ENCODE results near the gene UQCC2. TPM values are rescaled to one million over a fixed set of nuclear protein-coding genes. Genes with fewer than 3 reads are reported as not detected.

Gene UQCC2
- polyA plus RNA-seq, 3 donors: 58.5 to 68.6 (median 65.6) TPM

DNA sequence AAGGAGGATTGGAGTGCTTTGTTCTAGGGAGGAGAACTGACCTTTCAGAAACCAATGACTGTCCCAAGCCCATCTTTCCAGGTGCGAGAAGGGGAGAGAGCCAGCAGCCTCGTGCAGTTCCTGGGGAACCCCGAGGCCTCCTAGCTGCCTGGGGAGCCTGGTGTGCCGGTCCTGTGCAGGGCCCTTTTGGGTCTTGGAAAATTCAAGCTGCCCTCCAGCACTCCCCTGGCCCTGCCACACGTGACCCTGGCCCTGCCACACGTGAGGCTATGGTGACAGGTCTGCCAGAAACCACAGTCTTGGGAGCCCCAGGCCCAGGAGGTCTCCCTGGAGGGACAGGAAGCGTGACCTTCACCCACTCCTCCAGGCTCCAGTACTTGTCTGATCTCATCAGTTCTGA is 19.5 kb upstream of the UQCC2 start:
- no peak for DNase-seq (ENCODE audit: extremely low read depth in 1 of 11, low read depth in 9 of 11, low spot score in 4 of 11)

DNA sequence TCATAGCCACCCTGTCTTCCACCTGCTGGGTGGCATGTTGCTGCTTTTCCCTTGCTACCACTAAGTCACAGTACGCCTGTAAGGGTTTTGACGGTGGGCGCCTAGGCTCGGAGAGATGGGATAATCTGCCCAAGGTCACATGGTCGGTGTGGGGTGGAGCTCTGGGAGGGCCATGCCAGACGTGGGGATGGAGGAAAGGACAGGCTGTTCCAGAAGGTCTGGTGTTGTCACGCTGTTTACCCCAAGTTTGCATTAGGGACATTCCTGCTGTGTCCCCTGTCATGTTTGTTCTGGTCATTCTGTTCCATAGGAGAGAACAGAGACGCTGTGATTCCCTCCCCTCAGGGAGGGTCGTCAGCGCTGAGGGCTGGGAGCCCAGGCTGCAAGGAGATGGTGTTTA is 19.1 kb upstream of the UQCC2 start:
- DNase-seq (ENCODE audit: extremely low read depth in 1 of 11, low read depth in 9 of 11, low spot score in 4 of 11): no peak

DNA sequence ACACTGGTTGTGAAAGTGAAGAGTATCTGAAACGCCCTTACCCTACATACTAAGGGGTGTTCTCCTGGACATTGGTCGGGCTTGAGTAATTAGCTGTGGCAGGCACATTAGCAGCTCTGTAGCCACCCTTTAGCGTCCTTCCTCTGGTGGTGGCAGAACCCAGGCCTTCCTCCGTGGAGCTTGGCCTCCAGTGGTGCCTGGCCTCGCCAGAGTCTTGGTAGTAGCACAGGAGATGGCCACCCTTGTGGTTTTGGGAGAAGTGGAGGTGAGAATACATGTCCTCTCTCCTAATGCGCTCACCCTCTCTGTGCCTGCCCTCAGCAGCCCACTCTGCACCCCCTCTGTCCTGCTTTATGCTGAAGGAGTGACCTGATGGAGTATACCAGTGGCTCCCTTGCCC is 17.6 kb upstream of the UQCC2 start:
- no peak for DNase-seq (ENCODE audit: extremely low read depth in 1 of 11, low read depth in 9 of 11, low spot score in 4 of 11)

DNA sequence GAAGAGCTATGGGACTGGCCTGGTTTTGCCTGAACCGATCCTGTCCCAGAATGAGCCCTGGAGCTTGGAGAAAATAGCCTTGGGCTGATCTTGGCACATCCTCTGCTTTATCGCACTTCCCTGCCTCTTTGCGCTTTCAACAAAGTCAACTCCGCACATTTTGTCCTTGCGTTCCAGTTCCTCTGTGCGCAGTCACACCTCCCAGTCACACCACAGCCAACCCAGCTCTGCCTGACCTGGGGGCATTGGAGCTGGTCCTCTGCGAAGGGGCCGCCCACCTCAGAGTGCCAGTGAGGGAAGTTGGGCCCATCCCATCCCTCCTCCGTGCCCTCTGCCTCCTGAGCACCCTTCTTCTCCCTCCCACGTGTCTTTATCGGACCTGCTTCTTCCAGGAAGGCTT is 16.9 kb upstream of the UQCC2 start:
- no peak for DNase-seq (ENCODE audit: extremely low read depth in 1 of 11, low read depth in 9 of 11, low spot score in 4 of 11)

DNA sequence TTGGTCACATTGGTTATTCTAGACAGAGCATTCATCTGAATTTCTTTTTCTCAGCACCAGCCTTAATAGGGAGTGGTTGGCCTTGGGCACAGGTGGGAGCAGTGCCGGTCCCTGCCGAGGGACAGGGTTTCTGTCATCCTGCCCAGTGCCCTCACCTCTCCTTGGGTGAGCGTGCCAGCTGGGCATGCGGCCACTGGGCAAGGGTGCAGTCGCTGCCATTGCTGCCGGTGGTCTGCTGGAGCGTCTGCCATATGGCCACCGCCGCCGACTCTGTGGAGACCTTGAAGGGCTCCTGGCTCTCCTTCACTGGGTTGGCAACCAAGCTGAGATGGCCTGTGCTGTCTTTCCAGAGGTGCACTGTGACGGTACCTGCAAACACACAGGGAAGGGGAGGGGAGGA is 16.4 kb upstream of the UQCC2 start:
- no peak for DNase-seq (ENCODE audit: extremely low read depth in 1 of 11, low read depth in 9 of 11, low spot score in 4 of 11)

DNA sequence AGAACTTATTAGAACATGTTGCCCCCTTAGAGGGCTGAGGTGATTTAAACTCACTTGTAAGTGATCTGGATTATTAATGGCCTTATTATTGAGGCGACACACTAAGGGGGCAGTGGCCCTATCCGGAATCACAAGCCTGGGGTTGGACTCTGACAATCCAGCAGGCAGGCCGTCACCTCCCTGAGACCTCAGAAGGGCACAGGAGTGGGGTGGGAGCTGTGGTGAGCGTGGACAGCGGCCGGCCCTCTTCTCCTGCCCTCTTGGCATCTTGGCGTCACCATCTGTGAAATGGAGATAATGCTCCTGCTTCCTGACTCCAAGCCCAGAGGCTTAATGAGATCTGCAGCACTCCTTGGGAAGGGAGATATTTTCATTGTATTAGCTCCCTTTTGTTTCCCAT is 15.6 kb upstream of the UQCC2 start:
- DNase-seq (ENCODE audit: extremely low read depth in 1 of 11, low read depth in 9 of 11, low spot score in 4 of 11): no peak

DNA sequence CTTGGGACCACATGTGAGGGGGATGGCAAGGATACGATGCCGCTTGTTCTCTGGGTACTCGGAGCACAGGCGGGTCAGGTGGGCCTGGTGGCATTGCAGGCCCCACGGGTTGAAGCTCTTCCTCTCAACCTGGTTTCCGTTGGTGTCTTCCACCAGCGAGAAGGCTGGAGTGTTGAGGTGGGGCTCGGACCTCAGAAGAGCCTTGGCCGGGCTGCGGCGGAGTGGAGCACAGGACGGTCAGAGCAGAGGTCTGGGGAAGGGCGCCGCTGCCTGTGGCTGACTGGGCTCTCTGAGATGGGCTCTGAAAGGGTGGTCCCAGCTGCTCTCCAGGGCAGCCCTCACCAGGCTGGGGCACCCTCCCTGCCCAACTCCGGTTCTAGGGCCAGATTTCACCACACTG is 15.2 kb upstream of the UQCC2 start:
- DNase-seq (ENCODE audit: extremely low read depth in 1 of 11, low read depth in 9 of 11, low spot score in 4 of 11): no peak

DNA sequence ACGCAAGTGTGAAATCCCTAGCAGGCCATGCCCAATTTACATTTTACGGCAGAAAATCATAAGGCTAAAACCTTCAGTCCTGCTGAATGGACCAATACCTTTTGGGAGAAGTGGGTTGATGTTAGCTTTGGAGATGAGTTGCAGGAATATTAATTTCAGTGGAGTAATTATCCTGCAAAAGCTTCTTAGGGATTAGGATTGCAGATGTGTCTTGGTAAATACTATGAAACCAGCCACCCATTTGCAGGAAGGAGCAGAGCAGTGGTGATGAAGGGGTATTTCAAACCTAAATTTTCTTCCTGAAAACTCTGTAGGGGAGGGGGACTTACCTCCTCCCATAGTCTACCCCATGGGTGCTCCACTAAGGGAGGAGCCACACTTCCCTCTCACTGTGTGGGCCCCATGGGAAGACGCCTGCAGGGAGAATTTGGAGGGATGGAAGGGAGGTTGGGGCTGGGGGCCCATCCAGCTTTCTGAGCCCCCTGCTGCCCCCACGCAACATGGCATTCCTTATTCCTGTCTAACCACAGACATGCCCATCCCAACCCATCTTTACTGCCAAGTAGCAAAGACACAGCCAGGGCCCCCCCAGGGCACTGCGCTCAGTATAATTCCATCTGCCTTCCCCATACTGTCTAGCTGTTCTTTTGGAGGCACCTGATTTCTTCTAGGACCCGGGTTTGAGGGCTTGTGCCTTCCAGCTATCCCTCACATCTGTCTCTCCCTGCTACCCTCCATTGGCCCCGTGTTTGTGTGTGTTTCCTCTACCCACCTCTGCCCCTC is 14.6 kb upstream of the UQCC2 start:
- DNase-seq (ENCODE audit: extremely low read depth in 1 of 11, low read depth in 9 of 11, low spot score in 4 of 11): no peak

DNA sequence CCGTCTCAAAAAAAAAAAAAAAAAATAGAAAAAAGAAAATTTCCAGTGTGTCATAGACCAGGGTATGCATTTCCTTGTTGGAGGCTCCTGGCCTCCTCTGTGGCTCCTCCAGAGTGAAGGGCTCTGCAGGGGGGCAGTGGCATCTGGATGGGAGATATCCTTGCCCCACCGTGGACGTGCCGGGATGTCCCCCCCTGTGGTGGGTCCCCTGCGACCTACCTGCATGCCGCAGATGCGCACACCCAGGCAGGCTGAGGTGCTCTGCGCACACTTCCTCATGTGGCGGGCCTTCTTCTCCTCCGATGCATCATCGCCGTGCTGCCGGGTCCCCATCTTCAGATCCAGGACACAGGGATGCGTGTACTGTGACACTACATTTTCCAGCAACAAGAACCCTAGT is 13.7 kb upstream of the UQCC2 start:
- no peak for DNase-seq (ENCODE audit: extremely low read depth in 1 of 11, low read depth in 9 of 11, low spot score in 4 of 11)

DNA sequence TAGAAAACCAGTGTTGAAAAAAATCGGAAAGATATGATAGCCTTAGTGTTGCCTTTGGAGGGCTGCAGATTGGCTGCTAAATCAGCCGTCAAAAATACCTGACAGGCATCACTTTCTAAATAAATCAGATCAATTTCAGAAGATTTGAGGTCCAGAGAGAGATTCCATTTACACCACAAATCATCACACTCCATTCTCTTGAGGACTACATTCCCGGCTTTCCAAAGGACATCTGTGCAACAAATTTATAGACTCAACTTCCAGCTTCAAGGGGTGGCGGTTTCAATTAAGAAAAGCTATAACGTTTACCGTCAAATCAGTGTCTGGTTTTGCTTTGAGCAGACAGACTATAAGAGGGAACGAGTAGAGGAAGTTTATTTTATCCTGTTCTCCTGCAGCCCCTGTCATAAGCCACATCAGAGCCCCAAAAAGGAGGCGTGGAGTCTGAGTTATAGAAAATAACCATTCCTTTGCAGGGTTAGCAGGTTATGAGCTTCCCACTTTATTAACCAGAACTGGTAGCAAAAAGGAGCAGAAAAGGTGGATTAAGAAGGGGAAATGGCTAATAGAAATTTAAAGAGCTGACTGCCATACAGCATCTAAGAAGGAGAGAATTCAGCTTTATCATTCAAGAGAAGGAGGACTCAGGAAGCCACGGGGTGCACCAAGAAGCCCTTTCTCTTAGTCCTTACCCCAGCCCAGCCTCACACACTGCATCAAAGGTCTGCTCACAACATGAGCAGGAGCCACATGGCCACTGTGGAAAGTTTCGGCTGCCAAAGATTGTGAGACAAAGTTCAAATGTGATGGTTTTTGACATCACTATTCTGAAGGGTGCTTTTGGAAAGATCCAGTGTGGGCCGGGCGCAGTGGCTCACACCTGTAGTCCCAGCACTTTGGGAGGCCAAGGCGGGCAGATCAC is 12.9 kb upstream of the UQCC2 start:
- DNase-seq (ENCODE audit: extremely low read depth in 1 of 11, low read depth in 9 of 11, low spot score in 4 of 11): no peak

DNA sequence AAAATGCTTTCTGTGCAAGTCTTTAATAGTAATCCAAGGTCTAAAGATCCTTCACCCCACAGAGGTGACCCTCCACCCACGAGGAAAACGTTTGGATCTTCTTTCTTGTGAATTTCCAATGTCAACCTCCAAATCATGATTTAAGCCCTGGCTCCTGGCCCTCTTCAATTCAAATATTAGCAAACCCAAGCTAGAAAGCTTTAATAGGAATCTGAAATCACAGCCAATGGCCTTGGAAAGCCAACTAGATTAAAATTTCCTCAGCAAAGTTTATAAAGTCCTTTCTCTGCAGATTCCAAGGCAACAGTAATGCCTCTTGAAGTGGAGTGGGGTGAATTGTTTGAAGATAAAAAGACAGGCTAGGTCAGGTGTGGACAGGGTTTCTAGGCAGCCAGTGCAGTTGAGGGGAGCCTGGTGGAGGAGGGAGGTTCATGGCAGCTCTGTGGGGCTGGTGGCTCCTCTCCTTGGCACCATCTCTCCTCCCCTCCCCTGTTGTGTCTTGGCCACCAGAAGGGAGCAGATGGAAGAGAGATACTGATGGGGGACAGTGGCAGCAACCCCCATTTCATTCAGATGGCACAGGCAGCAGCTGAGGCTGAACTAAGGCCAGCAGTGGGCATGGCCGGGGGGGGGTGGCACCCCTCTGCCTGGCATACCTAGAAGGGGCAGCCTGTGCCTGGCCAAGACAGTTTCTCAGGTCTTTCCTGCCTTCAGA is 12.0 kb upstream of the UQCC2 start:
- DNase-seq (ENCODE audit: extremely low read depth in 1 of 11, low read depth in 9 of 11, low spot score in 4 of 11): no peak

DNA sequence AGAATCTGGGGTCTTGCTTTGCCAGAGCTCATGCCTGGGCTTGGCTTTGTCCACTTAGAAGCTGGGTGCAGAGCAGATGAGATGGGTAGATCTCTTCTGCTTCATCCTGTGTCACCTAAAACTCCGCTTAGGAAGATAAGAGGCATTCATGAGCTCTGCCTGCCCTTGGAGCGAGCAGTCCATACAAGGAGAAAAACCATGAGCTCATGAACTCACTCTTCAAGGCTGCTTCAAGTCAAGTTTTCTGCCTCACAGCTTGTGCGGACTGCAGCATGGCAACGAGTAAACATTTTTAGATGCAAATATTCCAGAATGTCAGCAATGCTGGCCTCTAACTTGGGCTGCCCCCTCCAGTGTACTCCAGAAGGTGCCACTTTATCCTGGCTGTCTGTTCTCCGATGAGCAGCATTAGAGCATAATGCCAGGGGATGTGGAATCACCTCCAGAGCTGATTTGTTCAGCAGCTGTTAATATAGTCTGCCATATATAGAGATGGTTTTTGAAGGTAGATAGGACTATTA is 10.7 kb upstream of the UQCC2 start:
- no peak for DNase-seq (ENCODE audit: extremely low read depth in 1 of 11, low read depth in 9 of 11, low spot score in 4 of 11)

DNA sequence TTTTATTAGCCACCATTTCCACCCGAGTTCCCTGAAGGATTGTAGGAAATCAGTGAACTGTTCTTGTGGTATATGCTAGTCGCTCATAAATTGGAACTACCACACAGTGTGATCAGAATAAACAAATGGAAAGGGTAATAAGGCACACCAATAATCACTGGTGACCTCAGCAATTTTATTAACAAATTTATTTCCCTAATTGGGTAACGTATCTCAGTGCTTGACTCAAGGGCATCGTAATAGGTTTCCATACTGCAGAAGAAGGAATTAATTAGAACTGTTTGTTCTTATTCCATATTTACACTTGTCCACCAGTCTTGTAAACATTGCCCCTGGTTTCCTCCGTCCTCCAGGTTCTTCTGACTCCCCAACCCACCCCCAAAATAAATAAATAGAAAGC is 10.0 kb upstream of the UQCC2 start:
- DNase-seq (ENCODE audit: extremely low read depth in 1 of 11, low read depth in 9 of 11, low spot score in 4 of 11): no peak

DNA sequence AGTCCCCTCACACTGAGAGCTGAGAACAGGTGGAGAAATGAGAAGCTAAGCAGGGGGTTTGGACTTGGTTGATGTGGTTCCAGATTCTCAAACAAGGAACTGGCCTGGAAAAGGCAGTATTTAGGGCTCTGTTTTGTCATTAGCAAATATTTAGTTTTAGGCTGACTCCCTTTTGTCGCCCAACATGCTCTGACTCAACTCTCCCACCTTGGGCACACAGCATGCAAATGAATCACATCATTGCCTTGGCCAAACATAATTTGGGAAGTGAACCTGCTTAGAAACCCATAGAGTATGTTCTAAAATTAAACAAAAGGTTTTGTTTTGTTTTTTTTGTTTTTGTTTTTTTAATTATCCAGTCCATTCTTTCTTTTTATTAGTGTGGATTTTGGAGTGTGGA is 9.5 kb upstream of the UQCC2 start:
- DNase-seq (ENCODE audit: extremely low read depth in 1 of 11, low read depth in 9 of 11, low spot score in 4 of 11): no peak

DNA sequence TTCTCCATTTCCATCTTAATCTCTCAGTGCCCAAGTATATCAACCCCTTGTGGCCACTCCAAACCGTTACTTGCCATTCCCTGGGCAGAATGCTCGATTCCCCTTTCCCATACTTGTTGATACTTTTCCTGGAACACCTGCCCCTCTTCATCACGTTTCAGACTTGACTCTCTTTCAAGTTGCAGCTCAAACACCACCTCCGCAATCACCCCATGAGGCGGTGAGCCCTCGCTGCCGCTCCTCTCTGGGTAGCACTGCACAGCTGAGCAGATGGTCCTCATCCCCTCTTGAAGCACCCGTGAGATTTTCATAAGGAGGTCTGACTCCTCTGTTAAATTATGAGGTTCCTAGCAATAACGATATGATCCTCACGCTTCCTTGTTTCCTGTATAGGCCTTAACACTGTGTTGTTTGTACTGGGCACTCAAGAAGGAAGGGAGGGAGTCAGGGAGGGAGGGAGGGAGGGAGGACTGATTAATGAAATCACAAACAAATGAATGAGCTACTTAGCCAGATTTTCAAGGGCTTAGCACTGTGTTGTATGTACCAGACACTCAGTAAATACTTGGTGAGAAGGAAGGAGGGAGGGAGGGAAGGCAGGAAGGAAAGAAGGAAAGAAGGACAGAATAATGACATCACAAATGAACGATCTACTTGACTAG is 8.0 kb upstream of the UQCC2 start:
- no peak for DNase-seq (ENCODE audit: extremely low read depth in 1 of 11, low read depth in 9 of 11, low spot score in 4 of 11)

DNA sequence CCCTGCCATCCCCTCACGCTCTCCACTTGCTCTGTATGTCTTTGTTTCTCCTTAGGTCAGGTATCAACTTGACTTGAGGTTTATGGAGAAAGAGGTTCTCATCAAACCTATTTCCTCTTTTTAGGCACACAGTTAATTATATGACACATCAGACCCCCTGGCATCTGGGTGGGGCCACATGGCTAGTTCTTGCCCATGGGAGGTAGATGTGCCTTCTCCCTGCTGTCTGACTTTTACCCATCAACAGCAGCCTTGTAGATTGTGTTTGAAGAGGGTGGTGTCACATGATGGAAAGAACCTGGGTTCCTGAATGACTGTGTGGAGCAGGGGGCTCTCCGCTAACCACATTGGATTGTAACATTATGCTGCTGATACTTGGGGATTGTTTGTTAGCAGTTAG is 7.2 kb upstream of the UQCC2 start:
- no peak for DNase-seq (ENCODE audit: extremely low read depth in 1 of 11, low read depth in 9 of 11, low spot score in 4 of 11)

DNA sequence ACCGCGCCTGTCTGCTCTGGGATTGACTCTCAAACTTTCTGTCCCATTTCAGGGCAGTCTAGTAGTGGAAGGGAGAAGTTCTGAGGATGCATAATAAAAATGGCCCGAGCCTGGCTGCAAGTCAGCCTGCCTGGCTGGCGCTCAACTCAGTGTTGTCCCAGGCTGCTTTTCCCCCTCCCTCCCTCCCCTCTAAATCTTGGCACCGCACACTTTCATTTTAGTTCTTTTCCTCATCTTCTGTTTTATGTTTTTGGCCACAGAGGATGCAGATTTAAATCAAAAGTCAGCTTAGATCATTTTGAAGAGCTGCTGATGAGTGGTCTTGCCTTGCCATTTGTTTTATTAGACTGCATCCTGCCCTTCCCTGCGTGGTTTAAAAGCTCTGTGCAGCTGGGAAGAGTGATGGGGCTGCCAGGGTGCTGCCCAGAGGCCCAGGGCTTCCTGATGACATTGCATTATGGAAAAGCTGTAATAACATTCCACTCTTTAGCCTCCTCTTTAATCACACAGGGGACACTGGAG is 6.5 kb upstream of the UQCC2 start:
- DNase-seq (ENCODE audit: extremely low read depth in 1 of 11, low read depth in 9 of 11, low spot score in 4 of 11): peak in 1 of 11 donors; percentile 29

DNA sequence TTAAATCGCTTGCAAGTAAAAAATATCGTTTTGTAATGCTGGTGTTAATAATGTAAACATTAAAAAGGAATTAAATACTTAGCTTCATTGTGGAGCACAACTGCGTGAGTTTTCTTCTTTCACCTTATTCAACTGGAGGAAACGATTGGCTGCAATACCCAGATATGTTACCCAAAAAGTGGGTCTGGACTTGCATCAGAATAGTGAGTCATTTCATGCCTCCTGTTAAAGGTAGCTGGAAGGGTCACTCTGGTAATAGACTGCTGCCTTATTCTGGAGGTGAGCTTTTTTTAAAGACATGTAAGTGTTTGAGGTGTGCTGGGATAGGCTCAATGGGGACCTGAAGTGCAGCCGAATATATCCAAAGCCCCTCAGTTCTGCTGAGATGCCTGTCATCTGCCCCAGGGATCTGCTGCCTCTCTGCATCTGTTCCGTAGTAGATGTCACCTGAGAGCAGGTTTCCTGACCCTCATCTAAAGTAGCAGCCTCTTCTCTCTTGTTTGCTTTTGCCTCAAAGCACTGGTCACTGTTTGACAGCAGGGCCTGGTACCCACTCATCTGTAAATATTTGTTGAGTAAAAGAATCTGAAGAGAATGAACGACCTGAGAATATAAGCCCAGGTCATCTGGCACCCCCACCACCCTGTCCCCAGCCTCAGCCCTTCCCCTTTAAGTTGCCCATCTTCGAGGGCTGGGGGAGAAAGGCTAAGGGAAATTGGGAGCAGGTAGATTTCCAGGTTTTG is 5.6 kb upstream of the UQCC2 start:
- no peak for DNase-seq (ENCODE audit: extremely low read depth in 1 of 11, low read depth in 9 of 11, low spot score in 4 of 11)

All from renal cortex interstitium (tissue), 11 donors.